Prostate gland (tissue), 2 donors: ENCODE data around the gene APBA1. TPM values are rescaled to one million over a fixed set of nuclear protein-coding genes. Genes with fewer than 3 reads are reported as not detected.

ENCODE experiments used
- DNase-seq: peaks from one replicate; pipeline ENCODE4 v3.0.0-alpha.2; 2019; ENCODE audit warnings: low spot score
- H3K27ac ChIP-seq, 2 donors: fragments of 200-600 bp; sonication (generic); 2 replicates each; pipeline ENCODE4 v1.5.1; 2017 to 2019
- H3K27me3 ChIP-seq: fragments of 200-600 bp; sonication (generic); replicated peaks from 2 replicates; pipeline ENCODE4 v1.5.1; 2019; ENCODE audit not compliant: insufficient read depth
- H3K36me3 ChIP-seq, 2 donors: fragments of 200-600 bp; sonication (generic); 1 replicate in 1 of 2; 2 replicates in 1 of 2; pipeline versions ENCODE4 v1.5.1 to v1.8.1; 2017 to 2019
- H3K4me1 ChIP-seq: fragments of 200-600 bp; sonication (generic); replicated peaks from 2 replicates; pipeline ENCODE4 v1.5.1; 2019
- H3K4me3 ChIP-seq, 2 donors: fragments of 200-600 bp; sonication (generic); 2 replicates each; pipeline ENCODE4 v1.5.1; 2017 to 2019
- H3K9me3 ChIP-seq: fragments of 200-600 bp; sonication (generic); 2 replicates; pipeline ENCODE4 v1.5.1; 2017
- CTCF ChIP-seq, 4 experiments: fragments of 200-600 bp in 2 of 4; fragments of 450-650 bp in 2 of 4; sonication (generic) in 2 of 4; IDR thresholded peaks; 1 replicate in 3 of 4; 2 replicates in 1 of 4; pipeline ENCODE4 v1.5.1; 2016 to 2019; ENCODE audit warnings: antibody characterized with exemption in 4 of 4, mild to moderate bottlenecking in 2 of 4, moderate library complexity in 2 of 4
- POLR2A ChIP-seq: fragments of 450-650 bp; IDR thresholded peaks from one replicate; pipeline ENCODE4 v1.6.1; 2016; ENCODE audit warnings: antibody characterized with exemption, mild to moderate bottlenecking
- POLR2AphosphoS5 ChIP-seq: sonication (generic); formaldehyde crosslinking; IDR thresholded peaks from one replicate; pipeline ENCODE4 v1.6.1; 2017; ENCODE audit warnings: antibody characterized with exemption
- WGBS: methylation state at CpG from one replicate; pipeline ENCODE4 v1.1.5; 2018; 5-methylcytosine and 5-hydroxymethylcytosine counted together
- intact Hi-C: fragments of 100-400 bp; cut with DNase I; formaldehyde crosslinking; loops from one replicate; pipeline ENCODE4 v1.14.2; 2022
- total RNA-seq, 2 donors: library from RNA; depleted of rRNA; stranded (reverse); fragments of >200 nt; gene quantifications; one replicate each; pipeline ENCODE4 v1.1.0, GENCODE V29; 2016

The APBA1 gene
- total RNA-seq, 2 donors from 2014 or later: 2.2 to 7.5 TPM

- Histone ChIP-seq H3K36me3 (no peaks in the 10 kb centered on the region), H3K27ac (no peak overlapping the region), H3K4me3 (no peak overlapping the region), H3K4me1 (no peaks in the 10 kb centered on the region), H3K9me3 (no peaks in the 10 kb centered on the region), H3K27me3 (no peaks in the 10 kb centered on the region)
- TF ChIP-seq CTCF (IDR thresholded peaks at IDR 0.05) (no peak), POLR2A (no peak), POLR2AphosphoS5 (no peak)
- WGBS: 62% methylated on average over 4 of the region's 4 CpGs
- intact Hi-C loops: no loop called here
- DNase-seq: no peak
Measured at GRCh38 chr9:69605406-69605805, 66.8 kb downstream of the APBA1 start.

GRCh38 chr9:69604568-69605219 is 67.5 kb downstream of the APBA1 start:
- Histone ChIP-seq H3K4me1 (no peaks in the 10 kb centered on the region), H3K36me3 (no peaks in the 10 kb centered on the region), H3K9me3 (no peaks in the 10 kb centered on the region), H3K27ac (no peak overlapping the region), H3K4me3 (no peak overlapping the region), H3K27me3 (no peaks in the 10 kb centered on the region)
- no peak for TF ChIP-seq POLR2AphosphoS5
- no peak for TF ChIP-seq POLR2A
- TF ChIP-seq CTCF (IDR thresholded peaks at IDR 0.05): no peak
- 85% methylated on average over 10 of the region's 10 CpGs for WGBS
- DNase-seq: no peak
- intact Hi-C loops: no loop called here

- intact Hi-C loops: no loop called here
- TF ChIP-seq POLR2A (no peak), POLR2AphosphoS5 (no peak), CTCF (IDR thresholded peaks at IDR 0.05) (no peak)
- WGBS: 91% methylated on average over 5 of the region's 5 CpGs
Measured at GRCh38 chr9:69603656-69604055, 68.5 kb downstream of the APBA1 start.

GRCh38 chr9:69602773-69603172 is 69.4 kb downstream of the APBA1 start:
- intact Hi-C loops: no loop called here
- no peaks in the 10 kb centered on the region for H3K4me1 ChIP-seq
- H3K27ac ChIP-seq: no peak overlapping the region
- no peak for TF ChIP-seq CTCF (IDR thresholded peaks at IDR 0.05)
- TF ChIP-seq POLR2A: no peak
- TF ChIP-seq POLR2AphosphoS5: no peak
- no peaks in the 10 kb centered on the region for H3K27me3 ChIP-seq
- 82% methylated on average over 1 of the region's 1 CpG for WGBS
- H3K36me3 ChIP-seq: no peaks in the 10 kb centered on the region
- no peaks in the 10 kb centered on the region for H3K9me3 ChIP-seq
- DNase-seq: no peak
- no peak overlapping the region for H3K4me3 ChIP-seq

More at GRCh38 chr9:69603656-69604055, 68.5 kb downstream of the APBA1 start:
- no peak for DNase-seq
- no peak overlapping the region for H3K4me3 ChIP-seq
- no peaks in the 10 kb centered on the region for H3K27me3 ChIP-seq
- no peak overlapping the region for H3K27ac ChIP-seq
- H3K4me1 ChIP-seq: no peaks in the 10 kb centered on the region
- no peaks in the 10 kb centered on the region for H3K36me3 ChIP-seq
- H3K9me3 ChIP-seq: no peaks in the 10 kb centered on the region

- no peak for DNase-seq
- Histone ChIP-seq H3K4me1 (no peaks in the 10 kb centered on the region), H3K27ac (no peak overlapping the region), H3K36me3 (no peaks in the 10 kb centered on the region), H3K27me3 (no peaks in the 10 kb centered on the region), H3K4me3 (no peak overlapping the region), H3K9me3 (no peaks in the 10 kb centered on the region)
- intact Hi-C loops: no loop called here
- no peak for TF ChIP-seq POLR2A
- TF ChIP-seq CTCF (IDR thresholded peaks at IDR 0.05): no peak
- TF ChIP-seq POLR2AphosphoS5: no peak
- WGBS: 58% methylated on average over 1 of the region's 1 CpG
Measured at GRCh38 chr9:69601698-69602097, 70.5 kb downstream of the APBA1 start.
